ENCODE measurements around the gene SEC11A.
"Not testable (repeated sequence)": the region's sequence is repeated elsewhere in the genome, so short reads cannot be mapped to it uniquely, and the experiment has no call there.

SEC11A gene

GRCh38 chr15:84716036-84716732 is at the start of gene SEC11A:
Gene SEC11A, minus strand, starts transcription at chr15:84716139. Its CDS starts 64 bp downstream, at chr15:84716075.
- DNase-seq, result peak; percentile 85

GRCh38 chr15:84765675-84766074 is 49.7 kb upstream of the SEC11A start:
- DNase-seq, result no peak

- no peak for DNase-seq
Measured at GRCh38 chr15:84764989-84765388, 49.0 kb upstream of the SEC11A start.

GRCh38 chr15:84764585-84764984 is 48.6 kb upstream of the SEC11A start:
- DNase-seq, result no peak

- DNase-seq, result no peak
Measured at GRCh38 chr15:84762840-84763572, 47.1 kb upstream of the SEC11A start.

- no peak for DNase-seq
Measured at GRCh38 chr15:84761607-84762131, 45.7 kb upstream of the SEC11A start.

- DNase-seq, result no peak
Measured at GRCh38 chr15:84760219-84760618, 44.3 kb upstream of the SEC11A start.

- no peak for DNase-seq
Measured at GRCh38 chr15:84759018-84759417, 43.1 kb upstream of the SEC11A start.

- DNase-seq, result no peak
Measured at GRCh38 chr15:84755736-84756527, 40.0 kb upstream of the SEC11A start.

GRCh38 chr15:84754889-84755288 is 39.0 kb upstream of the SEC11A start:
- DNase-seq, result not testable (repeated sequence)

GRCh38 chr15:84752700-84753099 is 36.8 kb upstream of the SEC11A start:
- DNase-seq, result no peak

GRCh38 chr15:84752195-84752594 is 36.3 kb upstream of the SEC11A start:
- DNase-seq, result no peak

GRCh38 chr15:84751721-84752120 is 35.8 kb upstream of the SEC11A start:
- not testable (repeated sequence) for DNase-seq

- no peak for DNase-seq
Measured at GRCh38 chr15:84750583-84751092, 34.7 kb upstream of the SEC11A start.

GRCh38 chr15:84749111-84749991 is 33.4 kb upstream of the SEC11A start:
- peak; percentile 12 for DNase-seq

- DNase-seq, result peak; percentile 74
Measured at GRCh38 chr15:84748274-84749110, 32.6 kb upstream of the SEC11A start, which contains the start of gene ZNF592. Gene ZNF592, plus strand, starts transcription at chr15:84748592. Its CDS starts 34,084 bp downstream, at chr15:84782676.

- peak; percentile 42 for DNase-seq
Measured at GRCh38 chr15:84747416-84748273, 31.7 kb upstream of the SEC11A start.

GRCh38 chr15:84741121-84741520 is 25.2 kb upstream of the SEC11A start:
- no peak for DNase-seq

GRCh38 chr15:84740691-84741090 is 24.8 kb upstream of the SEC11A start:
- DNase-seq, result no peak

GRCh38 chr15:84737005-84737404 is 21.1 kb upstream of the SEC11A start:
- DNase-seq, result no peak

Measured in activated T-cell treated with anti-CD3 and anti-CD28 coated beads for 4 hours (primary cell).